VCaP (cell line): ENCODE data around the gene PCARE.

Experiments used
- H3K27ac ChIP-seq: fragments of 450-650 bp; 2 replicates; pipeline ENCODE4 v1.5.1; 2017
- CTCF ChIP-seq: fragments of 450-650 bp; conservative IDR thresholded peaks from 2 replicates; pipeline ENCODE4 v1.5.1; 2017; ENCODE audit warnings: mild to moderate bottlenecking, moderate library complexity

PCARE gene

GRCh38 chr2:29073933-29074332 is 390 bp downstream of the PCARE start:
- no peak for TF ChIP-seq CTCF
- no peak overlapping the region for H3K27ac ChIP-seq

GRCh38 chr2:29072971-29073725 is 1.2 kb downstream of the PCARE start:
- H3K27ac ChIP-seq = no peak overlapping the region
- no peak for TF ChIP-seq CTCF

GRCh38 chr2:29072251-29072650 is 2.1 kb downstream of the PCARE start:
- no peak overlapping the region for H3K27ac ChIP-seq
- no peak for TF ChIP-seq CTCF

GRCh38 chr2:29071032-29071975 is 3.0 kb downstream of the PCARE start:
- TF ChIP-seq CTCF = no peak
- H3K27ac ChIP-seq = no peak overlapping the region

GRCh38 chr2:29070526-29070925 is 3.8 kb downstream of the PCARE start:
- TF ChIP-seq CTCF = no peak
- H3K27ac ChIP-seq = no peak overlapping the region

- TF ChIP-seq CTCF = no peak
Observed at GRCh38 chr2:29068513-29068912, 5.8 kb downstream of the PCARE start.

GRCh38 chr2:29066997-29067605 is 7.2 kb downstream of the PCARE start:
- no peak overlapping the region for H3K27ac ChIP-seq
- no peak for TF ChIP-seq CTCF

More at GRCh38 chr2:29068513-29068912, 5.8 kb downstream of the PCARE start:
- H3K27ac ChIP-seq = no peak overlapping the region
